Stimulated activated CD4-positive, alpha-beta T cell treated with anti-CD3 and anti-CD28 coated beads, Interleukin-1b, Interleukin-23, amount 100 ng/mL, for 48 hours (primary cell): ENCODE results near the gene RAPGEF3.
A peak's percentile ranks its signal among the peaks of the same experiment; 100 is the strongest.

ENCODE experiments used
- DNase-seq: peaks from one replicate; pipeline ENCODE4 v3.0.0-alpha.2; 2020

The RAPGEF3 gene

DNA sequence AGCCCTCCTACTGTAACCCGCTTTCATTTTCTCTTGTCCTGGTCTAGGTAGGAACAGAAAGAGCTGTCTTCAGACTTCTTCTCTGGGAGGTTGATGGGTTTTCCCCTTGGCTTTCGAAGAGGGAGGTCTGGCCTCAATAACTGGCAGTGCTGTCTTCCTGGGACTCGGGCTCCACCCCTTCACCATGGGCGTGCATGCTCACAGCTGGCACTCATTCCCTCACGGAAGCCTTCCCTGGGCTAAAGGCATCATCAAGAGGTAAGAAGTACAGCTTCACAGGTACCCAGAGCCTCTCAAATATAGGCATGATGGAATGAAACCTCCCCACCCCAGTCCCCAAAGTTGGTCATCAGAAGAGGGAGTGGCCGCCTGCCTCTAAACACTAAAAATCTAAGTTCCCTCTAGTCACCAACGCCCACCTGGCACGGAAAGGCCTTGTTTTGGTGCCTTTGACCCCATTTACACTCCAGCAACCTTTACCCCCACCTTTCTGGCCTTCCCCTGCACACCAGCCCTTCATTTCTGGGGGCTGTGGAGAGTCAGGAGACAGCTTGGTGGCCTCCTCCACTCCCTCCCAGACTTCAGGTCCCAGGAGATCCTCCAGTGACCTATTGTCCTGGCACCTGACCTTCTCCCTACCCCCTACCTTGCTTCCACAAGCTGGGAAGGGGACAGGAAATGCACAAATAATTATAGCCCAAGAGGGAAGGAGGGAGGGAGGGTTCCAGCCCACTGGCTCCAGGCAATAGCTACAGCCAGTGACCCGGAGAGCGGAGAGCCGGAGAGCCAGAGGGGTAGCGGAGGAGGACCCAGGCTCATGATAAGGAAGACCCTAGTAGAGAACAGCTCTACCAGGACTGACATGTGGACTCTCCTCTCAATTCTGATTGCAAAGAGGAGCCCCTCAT lies 2.8 kb downstream of the RAPGEF3 start:
- no peak for DNase-seq

DNA sequence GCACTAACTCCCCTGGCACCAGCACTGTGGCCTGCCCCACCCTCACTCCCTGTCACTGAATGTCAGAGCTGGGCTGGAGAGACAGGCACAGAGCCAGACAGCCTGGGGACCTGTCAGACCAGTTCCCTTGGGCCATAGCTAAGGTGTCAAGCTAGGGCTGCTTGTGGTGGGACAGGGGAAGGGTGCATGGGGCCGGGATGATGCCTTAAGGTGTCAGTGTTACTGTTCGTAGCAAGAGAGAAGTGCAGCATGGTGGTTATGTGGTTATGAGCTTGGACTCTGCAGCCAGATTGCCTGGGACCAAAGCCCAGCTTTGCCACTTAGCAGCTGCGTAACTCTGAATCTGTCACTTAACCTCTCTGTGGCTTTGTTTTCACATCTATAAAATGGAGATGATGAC lies 3.8 kb downstream of the RAPGEF3 start:
- DNase-seq = no peak

DNA sequence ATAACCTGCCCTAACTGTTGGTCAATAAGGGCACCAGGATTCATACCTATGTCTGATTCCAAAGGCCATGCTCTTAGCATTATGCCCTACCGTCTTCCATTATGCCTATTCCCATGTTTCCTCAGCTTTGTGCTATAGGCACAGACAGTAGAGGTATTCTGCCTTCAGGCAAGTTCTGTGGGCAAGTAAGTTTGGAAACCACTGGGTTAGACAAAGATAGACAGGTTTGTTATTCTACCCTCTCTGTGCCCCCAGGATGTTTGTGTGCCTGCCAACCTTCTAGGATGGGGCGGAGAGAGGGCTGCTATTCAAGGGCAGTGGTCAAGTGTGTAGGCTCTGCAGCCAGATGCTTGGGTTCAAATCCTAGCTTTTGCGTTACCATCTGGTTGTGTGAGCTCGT lies 4.6 kb downstream of the RAPGEF3 start:
- DNase-seq = no peak

DNA sequence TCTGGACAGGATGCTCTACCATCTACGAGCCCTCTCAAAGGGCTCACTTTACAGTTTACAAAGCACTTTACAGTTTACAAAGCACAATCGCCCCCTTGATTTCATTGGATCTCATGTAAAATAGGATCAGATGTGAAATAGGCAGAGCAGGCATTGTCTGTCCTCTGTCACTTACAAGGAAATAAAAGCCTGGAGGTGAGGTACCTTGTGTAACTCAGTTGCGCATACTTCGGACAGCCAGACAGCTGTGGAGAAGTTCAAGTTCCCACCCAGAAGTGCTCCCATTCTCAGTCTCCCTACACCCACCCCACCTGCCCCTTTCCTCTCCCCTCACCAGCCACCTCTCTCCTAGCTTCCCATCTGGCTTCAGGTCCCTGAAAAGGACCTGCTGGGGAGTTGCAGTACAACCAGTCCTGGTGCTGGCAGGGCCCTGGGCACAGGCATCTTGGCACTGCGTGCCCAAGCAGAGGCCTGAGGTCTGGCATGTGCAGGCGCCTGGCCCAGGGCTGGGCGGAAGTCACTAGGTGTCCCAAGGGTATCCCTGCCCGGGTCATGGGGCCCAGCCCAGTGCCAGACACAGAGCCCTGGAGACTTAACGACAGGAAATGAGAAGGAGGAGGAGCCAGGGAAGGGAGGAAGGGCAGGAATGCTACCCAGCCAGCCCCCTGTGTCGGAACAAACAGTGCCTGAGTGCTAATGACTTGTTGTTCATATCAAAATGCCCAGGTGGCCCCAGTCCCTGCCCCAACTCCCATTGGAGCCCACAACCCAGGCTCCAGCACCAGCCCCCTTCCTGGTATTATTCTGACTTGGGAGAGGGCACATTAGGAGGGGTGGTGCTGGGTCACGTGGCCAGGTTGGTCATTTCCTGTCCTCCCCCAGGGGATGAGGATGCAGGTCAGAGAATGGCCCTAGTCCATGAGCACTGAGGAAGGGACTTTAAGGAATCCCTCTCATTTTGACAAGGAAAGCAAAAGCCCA lies 5.4 kb downstream of the RAPGEF3 start:
- no peak for DNase-seq

DNA sequence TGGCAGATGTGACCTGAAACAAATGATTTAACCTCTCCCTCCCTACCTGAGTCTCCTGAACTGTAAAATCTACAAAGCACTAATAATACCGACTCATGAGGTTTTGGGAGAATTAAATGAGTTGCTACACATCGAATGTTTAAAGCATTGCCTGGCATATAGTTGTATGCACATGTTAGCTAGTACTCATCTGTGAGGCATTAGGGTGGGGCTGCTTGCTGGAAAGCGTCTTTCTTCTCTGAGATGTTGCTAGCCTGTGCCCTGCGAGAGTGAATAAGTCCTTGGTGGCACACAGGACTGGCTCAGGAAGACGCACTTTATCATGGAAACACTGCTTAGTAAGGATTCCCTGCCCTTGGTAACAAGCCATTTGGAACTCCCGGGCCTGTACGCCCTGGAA lies 6.1 kb downstream of the RAPGEF3 start:
- no peak for DNase-seq

DNA sequence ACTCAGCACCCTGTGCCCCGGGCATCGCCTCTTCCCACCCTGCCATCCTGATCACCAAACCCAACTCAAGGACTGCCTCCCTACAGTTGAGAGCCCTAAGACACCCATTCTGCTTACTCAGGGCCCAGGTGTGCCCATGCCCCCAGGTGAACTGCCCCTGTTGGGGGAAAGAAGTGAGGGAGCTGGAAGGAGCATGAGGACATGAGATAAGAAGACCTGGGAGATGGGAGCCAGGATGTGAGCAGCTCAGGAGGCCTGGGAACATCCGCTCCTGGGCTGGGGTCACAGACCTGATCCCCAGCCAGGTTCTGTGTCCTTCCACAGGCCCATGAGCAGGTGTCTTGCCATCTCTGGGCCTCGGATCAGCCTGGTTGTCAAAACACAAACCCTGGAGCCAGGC lies 6.6 kb downstream of the RAPGEF3 start:
- DNase-seq = no peak

DNA sequence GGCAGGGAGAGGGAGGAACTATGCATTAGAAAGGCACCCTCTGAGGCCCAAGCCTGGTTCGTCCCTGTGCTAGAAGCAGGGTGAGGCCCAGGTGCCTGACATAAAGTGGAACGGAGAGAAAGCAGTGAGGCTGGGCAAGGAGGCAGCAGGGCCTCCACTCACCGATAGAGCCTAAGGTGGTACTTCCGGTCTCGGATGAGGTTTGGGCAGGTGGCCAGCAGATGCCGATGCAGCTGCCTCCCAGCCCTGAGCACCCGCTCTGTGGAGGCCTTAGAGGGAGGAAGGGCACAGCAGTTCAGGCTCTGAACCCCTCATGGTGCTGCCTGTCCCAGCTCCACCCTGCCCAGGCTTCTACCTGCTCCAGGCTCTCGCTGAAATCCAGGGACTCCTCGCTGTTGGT lies 7.1 kb downstream of the RAPGEF3 start:
- no peak for DNase-seq

DNA sequence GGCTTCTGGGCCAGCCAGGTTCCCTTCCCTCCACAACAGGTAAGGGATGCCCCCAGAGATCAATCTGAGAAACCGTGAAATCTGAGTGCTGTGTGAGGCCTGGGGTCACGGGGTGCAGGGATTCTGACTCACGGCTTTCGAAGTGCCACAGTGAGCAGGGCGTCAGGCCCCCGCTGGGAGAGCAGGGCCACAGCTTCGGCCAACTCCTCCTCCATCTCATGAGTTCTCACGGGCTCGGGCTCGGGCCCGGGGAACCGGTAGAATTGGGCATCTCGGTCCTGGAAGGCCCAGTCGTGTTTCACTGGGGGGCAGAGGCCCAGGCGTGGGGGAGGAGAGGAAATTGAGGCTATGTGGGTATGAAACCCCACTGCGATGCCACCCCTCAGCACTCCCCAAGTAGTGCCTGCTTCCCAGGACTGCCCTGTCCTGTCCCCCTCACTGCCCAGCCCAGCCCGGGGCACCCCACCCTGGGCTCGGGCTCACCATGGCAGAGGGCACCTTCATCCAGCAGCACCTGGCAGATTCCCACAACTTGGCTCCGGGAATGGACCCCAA lies 7.7 kb downstream of the RAPGEF3 start:
- DNase-seq = no peak

DNA sequence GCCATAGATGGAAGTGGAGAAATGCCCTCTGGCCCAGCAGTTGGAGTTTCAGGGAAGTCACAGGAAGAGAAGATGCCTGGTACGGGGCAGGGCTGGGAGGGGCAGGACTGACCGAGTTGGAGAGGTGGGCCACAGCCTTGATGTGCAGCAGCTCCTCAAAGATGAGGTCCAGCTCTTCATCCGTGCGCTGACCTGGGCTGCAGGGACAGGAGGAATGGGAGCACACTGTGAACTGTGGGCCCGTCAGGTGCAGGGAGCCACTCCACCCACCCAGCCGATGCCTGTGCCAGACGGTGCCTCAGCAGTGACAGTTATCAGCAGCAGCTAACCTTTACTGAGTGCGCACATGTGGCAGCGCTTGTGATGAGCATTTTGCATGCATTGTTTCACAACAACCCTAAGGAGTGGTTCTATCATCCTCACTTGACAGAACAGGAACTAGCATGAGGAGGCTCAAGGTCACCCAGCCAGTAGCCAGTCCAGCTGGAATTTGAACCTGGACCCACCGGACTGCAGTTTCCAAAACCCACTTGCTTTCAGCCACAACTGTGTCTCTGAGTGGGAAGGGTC lies 8.4 kb downstream of the RAPGEF3 start:
- no peak for DNase-seq

DNA sequence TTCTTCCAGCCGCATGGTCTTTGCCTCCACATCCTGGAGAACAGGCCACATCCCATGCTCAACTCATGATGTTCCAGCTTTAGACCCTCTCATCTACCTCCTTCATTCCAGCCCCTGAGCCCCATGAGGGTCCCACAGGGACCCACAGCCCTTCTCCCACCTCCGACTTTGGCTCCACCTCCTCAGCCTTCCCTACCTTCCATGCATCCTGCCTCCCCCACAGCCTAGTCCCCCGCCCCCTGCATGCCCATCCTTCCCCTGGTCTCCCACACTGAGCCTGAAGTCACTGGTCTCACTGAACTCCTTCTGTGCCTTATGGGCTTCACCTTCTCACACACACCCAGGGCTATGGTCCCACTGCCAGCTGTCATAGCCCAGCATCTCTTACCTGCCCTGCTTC lies 9.8 kb downstream of the RAPGEF3 start:
- DNase-seq = no peak

DNA sequence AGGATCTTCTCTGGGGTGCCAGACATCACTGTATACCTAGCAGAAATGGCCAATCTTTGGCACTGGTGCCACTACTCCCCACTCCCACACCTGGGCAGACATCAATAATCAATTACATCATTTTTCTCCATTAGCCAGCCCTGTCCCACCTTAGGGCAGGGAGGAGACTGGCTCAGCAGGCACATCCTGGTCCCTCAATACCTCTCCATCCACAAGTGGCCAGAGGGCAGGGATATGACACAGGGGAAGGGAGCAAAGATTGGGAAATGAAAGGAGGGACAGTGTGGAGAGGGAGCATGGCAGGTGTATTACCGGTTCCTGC lies 10.2 kb downstream of the RAPGEF3 start:
- DNase-seq = no peak

DNA sequence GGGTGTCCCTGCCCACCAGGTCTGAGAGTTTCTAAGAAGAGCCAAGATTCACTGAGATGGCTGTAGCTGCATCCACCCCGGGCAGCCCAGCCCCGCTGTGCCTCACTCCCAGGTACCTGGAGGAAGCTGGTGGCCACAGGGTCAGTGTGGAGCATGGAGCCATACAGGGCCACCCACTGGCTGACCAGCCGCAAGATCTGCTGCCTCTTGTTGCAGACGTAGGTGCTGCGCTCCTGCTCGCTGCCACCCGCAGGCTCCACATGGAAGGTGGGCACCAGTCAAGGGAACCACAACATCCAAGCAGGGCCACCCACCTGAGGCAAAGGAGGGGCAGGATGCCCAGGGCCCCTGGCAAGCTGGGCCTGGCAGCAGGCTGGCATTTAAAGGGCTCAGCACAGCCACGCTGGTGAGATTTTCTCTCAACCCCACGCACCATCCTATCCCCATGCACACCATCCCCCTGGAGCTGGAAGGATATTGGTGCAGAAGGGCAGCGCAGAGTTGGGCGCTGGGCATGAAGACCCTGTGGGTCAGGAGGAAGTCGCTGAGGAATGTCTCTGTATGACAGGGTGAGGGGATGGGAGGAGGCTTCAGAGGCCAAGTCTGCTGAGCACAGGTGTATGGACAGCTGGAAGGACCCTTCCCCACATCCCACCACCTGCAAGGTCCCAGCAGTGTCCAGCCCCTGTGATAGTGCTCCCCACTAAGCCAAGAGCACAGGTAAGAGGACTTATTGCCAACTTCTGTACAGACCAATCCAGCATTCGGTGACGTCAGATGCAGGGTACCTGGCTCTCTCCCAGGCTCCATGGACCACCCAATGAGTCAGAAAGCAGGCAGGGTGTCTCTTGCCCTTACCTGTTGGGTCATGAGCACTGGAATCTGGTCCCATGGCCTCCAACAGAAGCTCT lies 10.8 kb downstream of the RAPGEF3 start:
- no peak for DNase-seq

DNA sequence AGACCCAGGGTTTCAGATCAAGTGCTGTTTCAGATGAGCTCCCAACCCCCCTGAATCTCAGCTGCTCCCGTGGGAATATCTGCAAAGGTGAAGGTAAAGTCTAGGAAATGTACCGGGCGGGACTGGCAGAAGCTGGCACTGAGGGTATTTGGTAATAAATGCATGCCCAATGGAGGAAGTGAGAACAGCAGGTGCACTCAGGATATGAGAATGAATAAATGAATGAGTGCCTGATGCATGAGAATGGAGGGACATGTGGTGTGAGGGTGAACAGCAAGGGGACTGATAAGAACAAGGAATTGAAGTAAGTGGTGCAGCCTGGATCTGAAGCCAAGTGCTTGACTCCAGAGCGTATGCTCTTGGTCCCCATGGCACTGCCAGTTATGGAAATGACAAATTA lies 11.6 kb downstream of the RAPGEF3 start:
- DNase-seq = no peak

DNA sequence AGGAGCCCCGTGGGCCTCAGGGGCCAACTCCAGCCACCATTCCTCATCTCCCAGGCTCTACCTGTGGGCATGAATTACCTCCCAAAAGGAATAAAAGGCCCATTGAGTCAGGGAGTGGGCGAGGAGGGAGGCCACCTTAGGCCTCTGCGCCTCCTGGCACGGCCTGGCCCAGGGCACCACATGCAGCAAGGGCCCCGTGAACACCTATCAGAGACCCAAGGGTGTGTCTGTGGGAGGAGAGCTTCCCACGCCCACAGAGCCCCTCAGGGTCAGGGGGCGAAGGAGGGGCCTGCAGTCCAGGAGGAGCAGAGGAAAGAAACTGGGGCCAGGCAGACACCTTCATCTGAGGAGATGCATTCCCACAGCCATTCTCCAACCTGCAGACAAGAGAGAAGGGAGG lies 12.2 kb downstream of the RAPGEF3 start:
- DNase-seq = no peak

DNA sequence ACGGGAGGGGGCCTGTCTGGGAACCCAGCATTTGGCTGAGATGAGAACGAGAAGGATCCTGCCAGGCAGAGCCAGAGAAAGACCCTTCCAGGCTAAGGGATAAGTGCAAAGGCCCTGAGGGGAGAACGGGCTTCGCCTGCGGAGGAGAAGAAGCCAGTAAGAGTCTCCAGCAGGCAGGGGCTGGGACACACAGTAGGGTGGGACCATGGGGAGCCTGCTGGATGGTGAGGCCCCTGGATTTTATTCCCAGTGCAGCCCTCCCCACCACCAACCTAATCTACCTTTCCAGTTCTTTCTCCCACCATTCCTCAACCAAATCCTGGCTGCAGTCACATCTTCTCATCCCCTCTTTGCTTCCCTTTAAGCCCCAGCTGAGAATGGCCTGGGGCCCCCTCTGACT lies 12.6 kb downstream of the RAPGEF3 start:
- DNase-seq = no peak

DNA sequence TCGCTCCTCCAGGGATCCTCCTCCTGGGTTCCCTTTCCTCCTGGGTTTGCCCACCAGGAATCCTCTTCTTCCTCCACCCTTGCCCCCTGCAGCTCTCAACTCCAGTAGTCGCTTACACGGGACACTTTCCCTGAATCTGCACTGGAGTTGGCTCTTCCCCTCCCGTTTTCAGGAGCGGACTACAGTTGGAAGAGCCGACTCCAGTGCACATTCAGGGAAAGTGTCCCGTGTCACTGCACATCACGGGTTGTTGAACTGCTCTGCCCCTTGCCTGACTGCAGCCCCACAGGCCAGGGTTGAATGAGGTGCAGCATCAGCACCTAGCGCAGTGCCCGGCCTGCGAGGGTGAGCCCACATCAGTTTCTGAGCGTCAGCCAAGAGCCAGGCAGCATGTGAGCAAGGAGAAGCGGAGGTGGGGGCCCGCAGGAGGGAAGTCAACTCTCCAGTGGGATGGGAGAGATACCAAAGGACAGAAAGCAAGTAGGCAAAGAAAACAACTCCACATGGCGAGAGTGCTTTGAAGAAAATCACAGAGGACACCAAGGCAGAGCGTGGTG lies 13.1 kb downstream of the RAPGEF3 start:
- no peak for DNase-seq

DNA sequence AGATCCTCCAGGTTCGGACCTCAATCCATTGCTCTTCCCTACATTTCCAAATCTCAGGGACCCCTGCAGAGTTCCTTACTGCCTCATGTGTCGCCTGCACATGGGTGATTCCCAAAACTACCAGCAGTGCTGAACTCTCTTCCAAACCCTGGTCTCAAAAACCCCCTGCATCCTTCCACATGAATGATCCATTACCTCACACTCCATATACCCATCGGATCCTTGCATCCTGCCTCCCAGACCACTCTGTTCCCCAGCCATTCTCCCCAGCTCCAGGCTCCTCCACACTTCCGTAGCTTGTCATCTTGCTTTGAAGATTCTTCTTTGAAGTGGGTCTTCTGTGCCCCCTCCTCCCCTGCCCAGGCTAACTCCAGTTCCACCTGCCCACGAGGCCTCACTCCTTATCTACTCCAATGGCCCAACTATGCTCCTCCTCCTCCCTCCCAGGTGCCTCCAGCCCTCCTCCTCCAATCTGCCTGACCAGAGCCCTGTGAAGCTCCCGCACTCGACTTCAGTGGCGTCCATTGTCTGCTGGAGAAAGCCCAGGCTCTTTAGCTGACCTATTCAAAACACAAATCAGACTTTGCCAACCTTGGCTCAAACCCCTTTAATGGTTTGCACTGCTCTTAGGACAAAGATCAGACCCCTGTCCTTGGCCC lies 13.8 kb downstream of the RAPGEF3 start:
- DNase-seq = no peak

DNA sequence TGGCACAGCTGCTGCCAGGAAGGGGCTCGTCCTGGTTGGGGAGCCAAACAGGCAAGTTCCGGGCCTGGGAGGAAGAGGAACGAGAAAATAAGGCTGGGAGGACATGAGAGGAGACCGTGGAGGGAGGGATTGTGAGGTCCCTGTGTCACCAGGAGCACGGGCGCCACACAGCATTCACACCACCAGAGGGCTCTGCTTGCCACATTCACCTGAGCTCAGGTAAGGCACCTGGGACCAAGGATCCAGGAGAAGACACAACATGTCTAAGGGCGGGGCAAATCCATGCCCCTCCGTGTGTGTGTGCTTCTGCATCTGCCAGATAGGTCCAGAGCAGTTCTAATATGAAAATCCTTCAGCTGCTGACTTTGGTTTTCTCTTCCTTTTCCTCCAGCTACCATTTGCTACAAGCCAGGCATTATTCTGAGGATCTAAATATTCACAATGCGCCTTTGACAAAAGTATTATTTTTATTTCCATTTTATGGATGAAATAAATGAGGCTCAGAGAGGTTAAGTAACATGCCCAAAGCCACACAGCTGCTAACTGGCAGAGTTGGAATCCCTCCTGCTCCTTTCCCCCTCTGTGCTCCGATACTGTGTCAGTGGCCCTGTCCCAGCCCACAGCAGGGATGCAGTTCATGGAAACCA lies 14.6 kb downstream of the RAPGEF3 start:
- DNase-seq = peak; percentile 52

DNA sequence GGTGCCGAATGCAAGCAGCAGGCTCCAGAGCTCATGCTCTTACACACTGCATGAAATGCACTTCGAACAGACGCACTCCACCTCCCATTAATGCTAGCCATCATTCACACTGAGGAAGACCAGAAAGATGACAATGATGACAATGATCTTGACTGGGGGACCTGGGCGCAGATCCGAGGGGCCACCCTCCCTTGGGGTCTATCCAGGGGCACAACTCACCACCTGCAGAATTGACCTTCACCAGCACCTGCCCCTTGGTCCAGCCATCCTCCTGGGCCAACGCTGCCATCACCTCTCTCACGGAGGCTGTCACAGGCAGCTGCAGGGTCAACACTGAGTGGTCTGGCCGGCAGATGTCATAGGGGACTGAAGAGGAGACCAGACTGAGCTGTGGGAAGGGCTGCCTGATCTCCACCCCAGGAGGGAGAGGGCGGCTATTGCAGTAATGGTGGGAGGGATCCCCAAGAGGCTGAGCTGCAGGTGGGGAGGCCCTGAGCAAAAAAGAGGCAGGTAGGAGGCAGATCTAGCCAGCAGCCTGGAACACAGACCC lies 15.3 kb downstream of the RAPGEF3 start:
- no peak for DNase-seq

DNA sequence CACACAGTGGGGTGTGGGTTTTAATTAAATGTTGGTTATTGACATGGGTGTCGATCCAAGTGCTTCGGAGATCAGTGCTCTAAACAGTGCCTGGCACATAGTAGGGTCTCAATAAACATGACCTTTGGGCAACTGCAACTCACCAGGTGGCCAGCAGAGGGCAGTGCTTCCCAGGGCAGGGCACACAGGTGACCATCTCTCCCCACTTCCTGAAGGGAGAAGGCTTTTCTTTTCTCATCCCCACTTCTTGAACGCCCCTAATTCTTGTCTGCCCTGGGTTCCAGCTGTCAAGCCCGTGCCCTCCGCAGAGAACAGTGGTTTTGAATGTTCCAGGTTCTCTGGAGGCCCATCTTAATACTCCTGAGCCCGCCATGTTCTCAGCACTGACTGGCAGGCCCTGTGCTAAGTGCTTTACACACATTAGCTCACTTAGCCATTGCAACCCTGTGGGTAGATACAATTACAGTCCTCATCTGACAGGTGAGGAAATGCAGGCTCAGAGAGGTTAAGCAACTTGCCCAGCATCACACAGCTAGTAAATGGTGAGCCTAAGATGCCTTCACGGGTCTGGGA lies 16.3 kb downstream of the RAPGEF3 start:
- peak; percentile 72 for DNase-seq
